ENCODE results near the gene PRAME. TPM values are rescaled to one million over a fixed set of nuclear protein-coding genes. Genes with fewer than 3 reads are reported as not detected.

The PRAME gene
- total RNA-seq, 1 experiment from 2014 or later, result 68.4 TPM

- ChIA-PET CTCF (no interaction called here), POLR2A (no interaction called here)
- BruUV-seq (replicated peaks), result no TSS peak
- H3K9me3 ChIP-seq (ENCODE audit: control insufficient read depth, insufficient read depth, low read depth, low read length), result no peaks in the 10 kb centered on the region
- no peaks in the 10 kb centered on the region for H3K27me3 ChIP-seq (ENCODE audit: control insufficient read depth, insufficient read depth, low read length)
- intact Hi-C loops (cut with micrococcal nuclease; ENCODE audit: unreplicated experiment), result no loop called here
- H3K36me3 ChIP-seq (ENCODE audit: control insufficient read depth, insufficient read depth, low read length), result no peaks in the 10 kb centered on the region
- H3K27ac ChIP-seq (ENCODE audit: low read length), result no peak overlapping the region
- no peak for TF ChIP-seq POLR2AphosphoS5 (IDR thresholded peaks at IDR 0.05; ENCODE audit: low read depth, low read length)
- TF ChIP-seq SIN3A (IDR thresholded peaks at IDR 0.05; ENCODE audit: borderline replicate concordance, insufficient read depth, low read depth, low read length), result no peak
- TF ChIP-seq TCF7L2 (IDR thresholded peaks at IDR 0.05; ENCODE audit: low read depth, low read length), result no peak
- TF ChIP-seq, protein P1, sequence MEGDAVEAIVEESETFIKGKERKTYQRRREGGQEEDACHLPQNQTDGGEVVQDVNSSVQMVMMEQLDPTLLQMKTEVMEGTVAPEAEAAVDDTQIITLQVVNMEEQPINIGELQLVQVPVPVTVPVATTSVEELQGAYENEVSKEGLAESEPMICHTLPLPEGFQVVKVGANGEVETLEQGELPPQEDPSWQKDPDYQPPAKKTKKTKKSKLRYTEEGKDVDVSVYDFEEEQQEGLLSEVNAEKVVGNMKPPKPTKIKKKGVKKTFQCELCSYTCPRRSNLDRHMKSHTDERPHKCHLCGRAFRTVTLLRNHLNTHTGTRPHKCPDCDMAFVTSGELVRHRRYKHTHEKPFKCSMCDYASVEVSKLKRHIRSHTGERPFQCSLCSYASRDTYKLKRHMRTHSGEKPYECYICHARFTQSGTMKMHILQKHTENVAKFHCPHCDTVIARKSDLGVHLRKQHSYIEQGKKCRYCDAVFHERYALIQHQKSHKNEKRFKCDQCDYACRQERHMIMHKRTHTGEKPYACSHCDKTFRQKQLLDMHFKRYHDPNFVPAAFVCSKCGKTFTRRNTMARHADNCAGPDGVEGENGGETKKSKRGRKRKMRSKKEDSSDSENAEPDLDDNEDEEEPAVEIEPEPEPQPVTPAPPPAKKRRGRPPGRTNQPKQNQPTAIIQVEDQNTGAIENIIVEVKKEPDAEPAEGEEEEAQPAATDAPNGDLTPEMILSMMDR (IDR thresholded peaks at IDR 0.05), result no peak
- TF ChIP-seq, protein P2, sequence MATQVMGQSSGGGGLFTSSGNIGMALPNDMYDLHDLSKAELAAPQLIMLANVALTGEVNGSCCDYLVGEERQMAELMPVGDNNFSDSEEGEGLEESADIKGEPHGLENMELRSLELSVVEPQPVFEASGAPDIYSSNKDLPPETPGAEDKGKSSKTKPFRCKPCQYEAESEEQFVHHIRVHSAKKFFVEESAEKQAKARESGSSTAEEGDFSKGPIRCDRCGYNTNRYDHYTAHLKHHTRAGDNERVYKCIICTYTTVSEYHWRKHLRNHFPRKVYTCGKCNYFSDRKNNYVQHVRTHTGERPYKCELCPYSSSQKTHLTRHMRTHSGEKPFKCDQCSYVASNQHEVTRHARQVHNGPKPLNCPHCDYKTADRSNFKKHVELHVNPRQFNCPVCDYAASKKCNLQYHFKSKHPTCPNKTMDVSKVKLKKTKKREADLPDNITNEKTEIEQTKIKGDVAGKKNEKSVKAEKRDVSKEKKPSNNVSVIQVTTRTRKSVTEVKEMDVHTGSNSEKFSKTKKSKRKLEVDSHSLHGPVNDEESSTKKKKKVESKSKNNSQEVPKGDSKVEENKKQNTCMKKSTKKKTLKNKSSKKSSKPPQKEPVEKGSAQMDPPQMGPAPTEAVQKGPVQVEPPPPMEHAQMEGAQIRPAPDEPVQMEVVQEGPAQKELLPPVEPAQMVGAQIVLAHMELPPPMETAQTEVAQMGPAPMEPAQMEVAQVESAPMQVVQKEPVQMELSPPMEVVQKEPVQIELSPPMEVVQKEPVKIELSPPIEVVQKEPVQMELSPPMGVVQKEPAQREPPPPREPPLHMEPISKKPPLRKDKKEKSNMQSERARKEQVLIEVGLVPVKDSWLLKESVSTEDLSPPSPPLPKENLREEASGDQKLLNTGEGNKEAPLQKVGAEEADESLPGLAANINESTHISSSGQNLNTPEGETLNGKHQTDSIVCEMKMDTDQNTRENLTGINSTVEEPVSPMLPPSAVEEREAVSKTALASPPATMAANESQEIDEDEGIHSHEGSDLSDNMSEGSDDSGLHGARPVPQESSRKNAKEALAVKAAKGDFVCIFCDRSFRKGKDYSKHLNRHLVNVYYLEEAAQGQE (IDR thresholded peaks at IDR 0.05; ENCODE audit: insufficient read depth in 1 of 2, low read depth in 2 of 2, low read length in 1 of 2), result no peak
- no peaks in the 10 kb centered on the region for H3K4me1 ChIP-seq (ENCODE audit: control insufficient read depth, insufficient read depth, low read length)
- DNase-seq (ENCODE audit: low read depth, low spot score) (no peak), ATAC-seq (no peak)
- in situ Hi-C loops (cut with HindIII; ENCODE audit: low pct_unique_long_range_greater_than_20kb, low sequenced_read_pairs), result no loop called here
- no peak overlapping the region for H3K4me3 ChIP-seq (ENCODE audit: low read depth in 2 of 2, low read length in 2 of 2)
These were observed 35.6 kb downstream of the PRAME start for GRCh38 chr22:22523494-22523893.

DNA sequence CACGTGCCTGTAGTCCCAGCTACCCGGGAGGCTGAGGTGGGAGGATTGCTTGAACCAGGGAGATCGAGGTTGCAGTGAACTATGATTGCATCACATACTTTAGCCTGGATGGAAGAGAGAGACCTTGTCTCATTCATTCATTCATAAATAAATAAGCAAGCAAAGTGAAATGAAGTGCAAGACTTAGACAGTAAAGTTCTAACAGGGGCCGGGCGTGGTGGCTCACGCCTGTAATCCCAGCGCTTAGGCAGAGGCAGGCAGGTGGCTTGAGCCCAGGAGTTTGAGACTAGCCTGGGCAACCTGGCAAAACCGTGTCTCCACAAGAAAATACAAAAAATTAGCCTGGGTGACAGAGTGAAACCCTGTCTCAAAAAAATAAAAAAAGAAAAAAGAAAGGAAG, 37.4 kb downstream of the PRAME start:
- POLR2A ChIA-PET, result no interaction called here
- H3K27me3 ChIP-seq (ENCODE audit: control insufficient read depth, insufficient read depth, low read length), result no peaks in the 10 kb centered on the region
- intact Hi-C loops (cut with micrococcal nuclease; ENCODE audit: unreplicated experiment), result no loop called here
- no peaks in the 10 kb centered on the region for H3K9me3 ChIP-seq (ENCODE audit: control insufficient read depth, insufficient read depth, low read depth, low read length)
- H3K4me3 ChIP-seq (ENCODE audit: low read depth in 2 of 2, low read length in 2 of 2), result no peak overlapping the region
- H3K27ac ChIP-seq (ENCODE audit: low read length), result no peak overlapping the region
- CTCF ChIA-PET, result no interaction called here
- TF ChIP-seq TCF7L2 (IDR thresholded peaks at IDR 0.05; ENCODE audit: low read depth, low read length) (no peak), SIN3A (IDR thresholded peaks at IDR 0.05; ENCODE audit: borderline replicate concordance, insufficient read depth, low read depth, low read length) (no peak), POLR2AphosphoS5 (IDR thresholded peaks at IDR 0.05; ENCODE audit: low read depth, low read length) (no peak)
- TF ChIP-seq, protein P1 (IDR thresholded peaks at IDR 0.05), result no peak
- TF ChIP-seq, protein P2 (IDR thresholded peaks at IDR 0.05; ENCODE audit: insufficient read depth in 1 of 2, low read depth in 2 of 2, low read length in 1 of 2), result no peak
- H3K36me3 ChIP-seq (ENCODE audit: control insufficient read depth, insufficient read depth, low read length), result no peaks in the 10 kb centered on the region
- no peaks in the 10 kb centered on the region for H3K4me1 ChIP-seq (ENCODE audit: control insufficient read depth, insufficient read depth, low read length)
- BruUV-seq (replicated peaks), result no TSS peak
- DNase-seq (ENCODE audit: low read depth, low spot score), result no peak
- no peak for ATAC-seq
- in situ Hi-C loops (cut with HindIII; ENCODE audit: low pct_unique_long_range_greater_than_20kb, low sequenced_read_pairs), result no loop called here

Data from Panc1 (cell line).